Measurements from ENCODE around the gene PPAT. TPM values are rescaled to one million over a fixed set of nuclear protein-coding genes. Genes with fewer than 3 reads are reported as not detected.

PPAT gene
- total RNA-seq, 4 donors from 2014 or later: 2.6 to 5.4 (median 3.9) TPM

- in situ Hi-C loops (cut with MboI; ENCODE audit: low sequenced_read_pairs in 4 of 4) (loop anchor here in 2 of 4 donors (25.0 kb wide), 2 partner anchors 403 to 428 kb away; partner anchors contain the start of gene SPINK2 (in 1 of the 2)), intact Hi-C loops (cut with DNase I; ENCODE audit: low total_unique reads) (no loop called here)
- H3K36me3 ChIP-seq: peaks cover 0 to 10% of the 10 kb centered on the region in 2 donors
- ATAC-seq (no peak), DNase-seq (no peak)
- H3K9me3 ChIP-seq: no peaks in the 10 kb centered on the region
- H3K27ac ChIP-seq: no peak overlapping the region
- TF ChIP-seq POLR2A (IDR thresholded peaks at IDR 0.05) (no peak), CTCF (IDR thresholded peaks at IDR 0.05 in 4 of 5, conservative IDR thresholded peaks at IDR 0.05 in 1 of 5) (no peak)
- no peaks in the 10 kb centered on the region for H3K27me3 ChIP-seq
- H3K4me1 ChIP-seq: peaks cover 9 to 15% of the 10 kb centered on the region in 2 donors
- H3K4me3 ChIP-seq: no peak overlapping the region
Observed at GRCh38 chr4:56408978-56409377, 26.4 kb downstream of the PPAT start.

DNA sequence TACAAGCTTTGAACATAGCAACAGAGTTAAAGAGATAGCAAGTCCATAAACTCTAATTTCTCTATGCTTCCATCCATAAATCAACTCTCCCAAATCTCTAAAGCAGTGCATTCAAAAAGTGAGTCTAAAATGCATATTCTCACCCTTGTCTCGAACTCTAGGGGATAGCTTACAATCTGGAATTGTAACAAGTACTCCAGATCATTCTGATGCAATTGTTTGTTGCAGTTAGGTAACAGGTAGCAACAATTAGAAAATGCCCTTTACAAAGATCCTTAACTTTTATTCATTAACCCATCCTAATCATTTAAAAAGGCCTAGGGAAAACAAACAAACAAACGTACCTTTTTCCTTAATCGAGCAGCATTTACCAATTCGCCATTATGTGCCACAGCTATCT lies 29.3 kb downstream of the PPAT start:
- intact Hi-C loops (cut with DNase I; ENCODE audit: low total_unique reads): no loop called here
- H3K27me3 ChIP-seq: no peaks in the 10 kb centered on the region
- H3K27ac ChIP-seq: no peak overlapping the region
- ATAC-seq (no peak), DNase-seq (no peak)
- peaks cover 9 to 15% of the 10 kb centered on the region in 2 donors for H3K4me1 ChIP-seq
- no peaks in the 10 kb centered on the region for H3K9me3 ChIP-seq
- TF ChIP-seq CTCF (IDR thresholded peaks at IDR 0.05 in 4 of 5, conservative IDR thresholded peaks at IDR 0.05 in 1 of 5) (no peak), POLR2A (IDR thresholded peaks at IDR 0.05) (no peak)
- in situ Hi-C loops (cut with MboI; ENCODE audit: low sequenced_read_pairs in 4 of 4): loop anchor here in 2 of 4 donors (25.0 kb wide), 2 partner anchors 406 to 431 kb away; partner anchors contain the start of gene SPINK2 (in 1 of the 2)
- peaks cover 0 to 10% of the 10 kb centered on the region in 2 donors for H3K36me3 ChIP-seq
- H3K4me3 ChIP-seq: no peak overlapping the region

DNA sequence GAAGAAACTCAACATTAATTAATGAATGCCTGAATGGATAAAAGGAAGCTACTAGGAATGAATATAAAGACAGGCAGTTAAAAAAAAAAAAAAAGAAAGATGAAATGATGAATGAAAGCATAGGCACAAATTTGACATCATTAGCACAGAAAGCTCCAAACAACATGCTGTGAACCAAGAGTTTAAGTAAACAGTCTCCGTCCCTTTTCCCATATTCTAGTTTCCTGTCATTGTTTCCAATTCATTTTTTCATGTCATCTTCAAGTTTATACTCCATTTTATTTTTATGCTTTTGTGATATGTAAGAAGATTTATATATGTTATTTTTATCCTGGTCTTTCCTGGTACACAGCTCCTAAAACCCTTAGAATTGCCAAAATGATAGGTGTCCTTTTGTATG lies 30.4 kb downstream of the PPAT start:
- in situ Hi-C loops (cut with MboI; ENCODE audit: low sequenced_read_pairs in 4 of 4): loop anchor here in 2 of 4 donors (25.0 kb wide), 2 partner anchors 407 to 432 kb away; partner anchors contain the start of gene SPINK2 (in 1 of the 2)
- intact Hi-C loops (cut with DNase I; ENCODE audit: low total_unique reads): no loop called here

GRCh38 chr4:56400560-56400959 lies 34.9 kb downstream of the PPAT start:
- in situ Hi-C loops (cut with MboI; ENCODE audit: low sequenced_read_pairs in 4 of 4): loop anchor here in 2 of 4 donors (25.0 kb wide), 2 partner anchors 412 to 437 kb away; partner anchors contain the start of gene SPINK2 (in 1 of the 2)
- Histone ChIP-seq H3K4me3 (no peak overlapping the region), H3K4me1 (no peaks in the 10 kb centered on the region), H3K36me3 (peaks cover 0 to 9% of the 10 kb centered on the region in 2 donors), H3K9me3 (no peaks in the 10 kb centered on the region), H3K27ac (no peak overlapping the region), H3K27me3 (no peaks in the 10 kb centered on the region)
- DNase-seq: no peak
- no peak for TF ChIP-seq CTCF (IDR thresholded peaks at IDR 0.05 in 4 of 5, conservative IDR thresholded peaks at IDR 0.05 in 1 of 5)
- TF ChIP-seq POLR2A (IDR thresholded peaks at IDR 0.05): no peak
- no peak for ATAC-seq
- intact Hi-C loops (cut with DNase I; ENCODE audit: low total_unique reads): no loop called here

More for the DNA sequence above, 30.4 kb downstream of the PPAT start:
- no peak overlapping the region for H3K27ac ChIP-seq
- no peak for ATAC-seq
- no peaks in the 10 kb centered on the region for H3K27me3 ChIP-seq
- peaks cover 0 to 10% of the 10 kb centered on the region in 2 donors for H3K36me3 ChIP-seq
- H3K9me3 ChIP-seq: no peaks in the 10 kb centered on the region
- H3K4me1 ChIP-seq: peaks cover 2 to 7% of the 10 kb centered on the region in 2 donors
- DNase-seq: no peak
- no peak overlapping the region for H3K4me3 ChIP-seq
- TF ChIP-seq CTCF (IDR thresholded peaks at IDR 0.05 in 4 of 5, conservative IDR thresholded peaks at IDR 0.05 in 1 of 5) (no peak), POLR2A (IDR thresholded peaks at IDR 0.05) (no peak)

DNA sequence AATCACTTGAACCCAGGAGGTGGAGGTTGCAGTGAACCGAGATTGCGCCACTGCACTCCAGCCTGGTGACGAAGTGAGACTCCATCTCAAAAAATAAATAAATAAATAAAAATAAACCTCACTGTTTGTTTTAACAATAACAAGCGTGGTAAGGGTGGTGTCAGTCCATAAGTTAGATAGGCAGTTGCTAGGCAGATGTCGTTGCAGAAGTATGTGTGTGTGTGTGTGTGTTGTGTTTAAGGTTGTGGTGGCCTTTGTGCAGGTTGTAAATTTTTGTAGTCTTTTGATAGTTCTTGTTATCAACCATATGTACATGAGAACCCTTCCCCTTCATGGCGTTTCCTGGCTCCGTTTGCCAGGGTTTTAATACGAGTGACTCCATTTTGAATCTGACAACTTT lies 44.1 kb downstream of the PPAT start:
- ATAC-seq: no peak
- in situ Hi-C loops (cut with MboI; ENCODE audit: low sequenced_read_pairs in 4 of 4) (no loop called here), intact Hi-C loops (cut with DNase I; ENCODE audit: low total_unique reads) (no loop called here)
- peaks cover 16 to 20% of the 10 kb centered on the region in 2 donors for H3K4me1 ChIP-seq
- TF ChIP-seq CTCF (IDR thresholded peaks at IDR 0.05 in 4 of 5, conservative IDR thresholded peaks at IDR 0.05 in 1 of 5) (no peak), POLR2A (IDR thresholded peaks at IDR 0.05) (no peak)
- no peak overlapping the region for H3K27ac ChIP-seq
- H3K36me3 ChIP-seq: peaks cover 0 to 6% of the 10 kb centered on the region in 2 donors
- DNase-seq: no peak
- no peak overlapping the region for H3K4me3 ChIP-seq
- H3K9me3 ChIP-seq: no peaks in the 10 kb centered on the region
- H3K27me3 ChIP-seq: no peaks in the 10 kb centered on the region
